AG08396 (cell line): ENCODE measurements around the gene SLC25A6.
"Not testable (repeated sequence)": the region's sequence is repeated elsewhere in the genome, so short reads cannot be mapped to it uniquely, and the experiment has no call there.

Experiments
- DNase-seq: peaks from one replicate; pipeline ENCODE4 v3.0.0; 2012; ENCODE audit warnings: low spot score, mixed read lengths

SLC25A6 gene

DNA sequence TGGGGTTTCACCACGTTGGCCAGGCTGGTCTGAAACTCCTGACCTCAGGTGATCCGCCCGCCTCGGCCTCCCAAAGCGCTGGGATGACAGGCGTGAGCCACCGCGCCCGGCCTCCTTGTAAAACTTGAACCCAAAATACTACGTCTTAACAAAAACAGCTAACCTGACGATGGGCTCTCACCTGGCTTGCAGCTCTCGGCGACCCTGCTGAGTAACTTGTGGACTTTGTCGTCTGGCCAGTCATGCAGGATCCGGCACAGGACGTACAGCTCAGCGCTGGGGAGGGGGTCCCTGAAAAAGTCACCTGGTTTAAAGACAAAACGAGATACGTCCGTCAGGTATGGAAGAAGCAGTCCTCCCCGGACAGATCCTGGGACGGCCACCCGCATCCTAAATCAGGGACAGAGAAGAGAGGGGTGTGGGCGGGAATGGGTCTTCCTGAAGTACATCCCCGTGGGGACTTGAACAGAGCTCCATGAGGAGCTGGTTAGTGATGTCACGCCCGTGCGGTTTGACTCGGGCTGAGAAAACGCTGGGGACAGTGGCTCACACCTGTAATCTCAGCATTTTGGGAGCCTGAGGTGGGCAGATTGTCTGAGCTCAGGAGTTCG, 20.7 kb upstream of the SLC25A6 start:
- no peak for DNase-seq

DNA sequence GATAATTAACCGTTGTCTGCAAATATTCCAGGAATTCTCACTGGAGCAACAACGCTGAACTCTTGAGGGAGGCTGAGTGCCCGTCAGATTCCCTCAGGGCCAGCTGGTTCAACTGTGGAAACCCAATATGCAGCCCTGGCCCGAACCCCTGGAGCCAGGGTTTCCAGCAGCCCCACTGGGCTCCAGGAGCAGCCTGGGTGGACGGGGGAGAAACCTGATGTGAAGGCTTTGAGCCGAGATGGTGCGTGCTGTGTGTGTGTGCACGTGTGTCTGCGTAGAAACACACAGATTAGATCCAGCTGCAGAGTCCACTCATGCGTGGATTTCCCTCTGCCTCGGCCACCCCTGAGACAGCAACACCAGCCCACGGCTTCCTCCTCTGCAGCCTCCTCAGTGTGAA, 19.4 kb upstream of the SLC25A6 start:
- no peak for DNase-seq

DNA sequence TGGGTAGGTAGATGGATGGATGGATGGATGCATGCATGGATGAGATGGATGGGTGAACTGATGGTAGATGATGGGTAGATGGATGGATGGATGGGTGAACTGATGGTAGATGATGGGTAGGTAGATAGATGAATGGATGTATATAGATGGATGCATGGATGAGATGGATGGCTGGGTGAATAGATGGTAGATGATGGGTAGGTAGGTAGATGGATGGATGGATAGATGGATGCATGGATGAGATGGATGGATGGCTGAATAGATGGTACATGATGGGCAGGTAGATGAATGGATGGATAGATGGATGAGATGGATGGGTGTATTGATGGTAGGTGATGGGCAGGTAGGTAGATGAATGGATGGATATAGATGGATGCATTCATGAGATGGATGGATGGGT, 15.1 kb upstream of the SLC25A6 start:
- DNase-seq, result no peak

DNA sequence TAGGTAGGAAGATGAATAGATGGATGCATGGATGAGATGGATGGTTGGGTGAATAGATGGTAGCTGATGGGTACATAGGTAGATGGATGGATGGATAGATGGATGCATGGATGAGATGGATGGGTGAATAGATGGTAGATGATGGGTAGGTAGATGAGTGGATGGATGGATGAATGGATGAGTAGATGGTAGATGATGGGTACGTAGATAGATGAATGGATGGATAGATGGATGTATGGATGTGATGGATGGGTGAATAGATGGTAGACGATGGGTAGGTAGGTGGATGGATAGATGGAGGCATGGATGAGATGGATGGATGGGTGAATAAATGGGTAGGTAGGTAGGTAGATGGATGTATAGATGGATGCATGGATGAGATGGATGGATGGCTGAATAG, 13.9 kb upstream of the SLC25A6 start:
- not testable (repeated sequence) for DNase-seq

DNA sequence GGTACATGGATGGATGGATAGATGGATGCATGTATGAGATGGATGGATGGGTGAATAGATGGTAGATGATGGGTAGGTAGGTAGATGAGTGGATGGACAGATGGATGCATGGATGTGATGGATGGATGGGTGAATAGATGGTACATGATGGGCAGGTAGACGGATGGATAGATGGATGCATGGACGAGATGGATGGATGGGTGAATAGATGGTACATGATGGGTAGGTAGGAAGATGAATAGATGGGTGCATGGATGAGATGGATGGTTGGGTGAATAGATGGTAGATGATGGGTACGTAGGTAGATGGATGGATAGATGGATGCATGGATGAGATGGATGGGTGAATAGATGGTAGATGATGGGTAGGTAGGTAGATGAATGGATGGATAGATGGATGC, 12.0 kb upstream of the SLC25A6 start:
- not testable (repeated sequence) for DNase-seq

DNA sequence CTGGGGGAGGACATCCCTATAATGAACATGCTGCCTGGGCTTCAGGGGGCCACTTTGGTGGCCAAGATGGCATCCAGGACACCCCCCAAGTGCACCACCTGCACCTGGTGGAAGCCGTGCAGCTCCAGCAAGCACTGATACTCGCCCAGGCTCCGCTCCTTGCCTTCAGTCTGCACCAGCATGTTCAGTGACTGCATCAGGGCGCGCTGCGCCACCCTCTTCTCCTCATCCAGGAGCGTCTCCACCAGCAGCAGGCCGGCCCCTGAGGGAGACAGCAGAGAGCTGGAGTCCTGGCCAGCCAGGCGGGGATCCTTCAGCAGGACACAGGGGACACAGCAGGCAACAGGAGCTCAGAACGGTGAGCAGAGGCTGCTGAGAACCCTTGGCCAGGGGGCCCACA, 11.3 kb upstream of the SLC25A6 start:
- DNase-seq, result no peak

DNA sequence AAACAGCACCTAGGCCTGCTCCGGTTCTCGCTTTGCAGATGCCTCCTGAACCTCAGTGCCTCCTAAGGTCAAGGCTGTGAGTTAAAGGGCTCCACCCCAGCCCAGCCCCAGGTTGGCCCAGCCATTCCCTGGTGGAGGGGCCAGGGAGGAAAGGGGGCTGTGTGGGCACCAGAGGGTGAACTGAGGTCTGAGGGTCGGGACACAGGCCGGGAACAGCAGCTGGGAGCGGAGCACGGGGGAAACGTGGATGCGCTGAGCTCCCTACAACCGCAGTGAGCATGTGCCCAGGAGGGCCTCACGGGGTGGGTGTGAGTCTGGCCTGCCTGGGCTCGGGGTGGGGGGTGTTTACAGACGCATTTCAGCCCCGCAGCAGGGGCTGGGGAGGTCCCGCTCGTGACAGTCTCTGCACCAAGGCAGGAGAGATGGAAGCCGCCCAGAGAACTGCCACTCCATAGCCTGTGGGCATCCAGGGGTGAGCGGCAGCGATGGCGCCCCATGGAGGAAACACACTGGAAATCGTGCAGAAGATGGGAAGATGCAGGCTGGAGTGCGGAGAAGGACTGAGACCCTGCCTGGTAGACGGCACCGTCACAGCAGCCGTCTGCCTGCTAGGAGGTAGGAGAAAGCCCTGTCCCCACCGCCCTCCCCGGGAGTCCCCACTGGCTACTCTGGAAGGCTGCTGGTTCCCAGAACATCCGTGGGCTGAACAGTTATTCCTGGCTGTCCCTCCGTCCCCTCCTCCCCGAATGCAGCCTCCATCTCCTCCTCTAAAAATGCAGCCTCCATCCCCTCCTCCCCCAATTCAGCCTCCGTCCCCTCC, 9.9 kb upstream of the SLC25A6 start:
- DNase-seq, result no peak

DNA sequence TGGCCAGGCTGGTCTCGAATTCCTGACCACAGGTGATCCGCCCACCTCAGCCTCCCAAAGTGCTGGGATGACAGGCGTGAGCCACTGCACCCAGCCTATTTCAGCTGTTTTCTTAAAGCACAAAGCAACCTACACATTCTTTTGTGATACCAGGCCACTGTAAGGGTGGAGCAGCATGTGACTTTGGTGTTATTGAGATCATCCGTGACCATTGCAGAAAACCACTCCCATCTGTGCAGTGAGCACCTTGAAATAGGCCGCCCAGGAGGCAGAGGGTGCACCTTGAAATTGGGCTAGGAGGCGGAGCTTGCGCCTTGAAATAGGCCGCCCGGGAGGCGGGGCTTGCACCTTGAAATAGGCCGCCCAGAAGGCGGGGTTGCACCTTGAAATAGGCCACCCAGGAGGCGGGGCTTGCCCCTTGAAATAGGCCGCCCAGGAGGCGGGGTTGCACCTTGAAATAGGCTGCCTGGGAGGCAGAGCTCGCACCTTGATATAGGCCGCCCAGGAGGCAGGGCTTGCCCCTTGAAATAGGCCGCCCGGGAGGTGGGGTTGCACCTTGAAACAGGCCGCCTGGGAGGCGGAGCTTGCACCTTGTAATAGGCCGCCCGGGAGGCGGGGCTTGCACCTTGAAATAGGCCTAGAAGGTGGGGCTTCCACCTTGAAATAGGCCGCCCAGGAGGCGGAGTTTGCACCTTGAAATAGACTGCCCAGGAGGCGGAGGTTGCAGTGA, 9.0 kb upstream of the SLC25A6 start:
- DNase-seq, result no peak

DNA sequence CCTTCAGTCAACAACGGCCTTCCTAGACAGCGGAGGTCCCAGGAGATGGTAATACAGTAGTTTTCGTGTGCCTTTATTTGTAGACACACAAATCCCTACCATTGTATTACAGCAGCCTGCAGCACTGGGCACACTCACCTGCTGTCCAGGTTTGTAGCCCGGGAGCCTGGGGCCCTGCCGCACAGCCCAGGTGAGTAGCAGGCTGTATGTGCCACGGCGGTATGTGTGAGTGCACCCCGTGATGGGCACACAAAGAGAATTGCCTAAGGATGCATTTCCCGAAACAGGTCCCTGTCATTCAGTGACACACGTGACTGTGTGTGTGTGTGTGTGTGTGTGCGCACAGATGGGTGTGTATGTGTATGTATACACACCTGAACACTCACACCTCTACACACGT, 8.1 kb upstream of the SLC25A6 start:
- DNase-seq, result no peak

DNA sequence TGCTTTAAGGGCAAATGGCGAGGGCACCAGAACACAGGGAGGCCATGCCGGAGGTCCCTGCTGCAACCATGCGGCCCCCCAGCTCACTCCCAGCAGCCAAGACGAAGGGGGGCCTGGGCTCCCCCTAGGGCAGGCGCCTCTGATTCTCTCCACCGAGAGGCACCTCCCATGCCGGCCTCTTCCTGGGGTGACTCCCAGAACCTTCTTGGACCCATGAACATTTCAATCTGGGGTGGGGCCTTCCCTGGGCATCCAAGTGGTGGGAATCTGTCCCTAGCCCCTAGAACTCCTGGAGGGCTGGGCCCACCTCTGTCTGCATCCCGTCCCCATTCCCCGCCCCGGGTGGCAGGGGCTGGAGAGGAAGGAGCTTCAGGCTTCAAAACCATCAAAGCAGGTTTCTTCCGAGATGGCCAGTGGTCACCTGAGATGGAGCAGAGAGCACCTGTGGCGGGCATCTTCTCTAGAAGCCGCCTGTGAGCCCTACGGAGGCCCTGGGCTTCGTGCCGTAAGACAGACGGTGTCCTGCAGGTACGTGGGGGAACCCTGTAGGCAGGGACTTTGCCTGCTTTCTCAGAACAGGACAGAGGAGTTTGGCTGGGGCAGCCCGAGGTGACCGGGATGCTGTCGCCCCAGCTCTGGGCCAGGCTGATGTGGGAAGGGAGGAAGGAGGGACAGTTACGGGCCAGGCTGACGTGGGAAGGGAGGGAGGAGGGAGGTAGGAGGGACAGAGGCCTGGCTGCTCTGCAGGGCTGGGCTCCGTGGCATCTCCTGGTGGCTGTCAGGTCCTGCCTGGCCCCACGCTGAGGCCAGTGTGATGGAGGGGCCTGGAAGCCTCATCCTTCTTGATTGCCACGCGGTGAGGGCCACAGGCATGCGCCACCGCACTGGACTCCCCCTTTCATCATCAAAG, 6.8 kb upstream of the SLC25A6 start:
- DNase-seq, result no peak

DNA sequence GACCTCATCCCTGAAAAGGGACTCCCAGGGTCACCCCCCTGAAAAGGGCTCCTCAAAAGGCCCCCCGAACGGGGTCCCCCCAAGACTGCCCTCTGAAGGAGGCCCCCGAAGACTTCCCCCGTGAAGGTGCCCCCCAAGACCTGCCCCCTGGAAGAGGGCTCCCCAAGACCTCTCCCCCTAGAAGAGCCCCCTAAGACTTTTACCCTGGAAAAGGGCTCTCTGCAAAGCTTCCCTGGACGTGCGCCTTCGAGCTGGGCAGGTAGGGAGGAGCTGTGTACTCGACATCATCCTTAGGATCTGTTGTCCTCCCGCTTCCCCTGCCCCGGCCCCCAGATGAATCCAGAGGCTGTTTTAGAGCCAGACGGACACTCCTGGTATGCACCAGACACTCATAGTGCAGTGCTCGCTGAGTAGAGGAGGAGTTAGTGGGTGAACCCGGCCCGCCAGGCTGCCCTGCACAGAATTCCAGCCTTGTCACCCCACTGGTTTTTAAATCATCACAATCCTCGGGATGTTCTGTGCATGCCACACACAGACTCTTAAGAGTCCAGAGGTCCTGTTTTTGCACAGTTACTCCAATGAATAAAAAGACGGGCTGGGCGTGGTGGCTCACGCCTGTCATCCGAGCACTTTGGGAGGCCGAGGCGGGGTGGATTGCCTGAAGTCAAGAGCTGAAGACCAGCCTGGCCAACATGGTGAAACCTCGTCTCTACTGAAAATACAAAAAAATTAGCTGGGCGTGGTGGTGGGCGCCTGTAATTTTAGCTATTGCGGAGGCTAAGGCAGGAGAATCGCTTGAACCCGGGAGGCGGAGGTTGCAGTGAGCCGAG, 5.7 kb upstream of the SLC25A6 start:
- DNase-seq, result no peak

DNA sequence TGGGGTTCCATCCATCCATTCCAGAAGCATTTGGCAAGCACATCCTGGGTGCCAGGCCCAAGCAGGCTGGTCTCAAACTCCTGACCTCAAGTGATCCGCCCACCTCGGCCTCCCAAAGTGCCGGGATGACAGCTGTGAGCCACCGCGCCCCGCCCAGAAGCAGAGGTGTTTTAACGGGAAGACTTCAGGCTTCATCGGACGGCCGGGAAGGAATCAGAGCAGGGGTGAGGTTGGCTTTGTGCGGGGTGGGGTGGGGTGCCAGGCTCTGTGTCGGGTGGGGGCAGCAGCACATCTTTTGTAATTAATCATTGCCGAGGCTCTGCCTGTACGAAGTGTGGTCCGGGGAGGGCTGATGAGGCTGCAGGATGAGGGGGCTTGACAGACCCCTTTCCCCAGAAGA, 5.1 kb upstream of the SLC25A6 start:
- no peak for DNase-seq

DNA sequence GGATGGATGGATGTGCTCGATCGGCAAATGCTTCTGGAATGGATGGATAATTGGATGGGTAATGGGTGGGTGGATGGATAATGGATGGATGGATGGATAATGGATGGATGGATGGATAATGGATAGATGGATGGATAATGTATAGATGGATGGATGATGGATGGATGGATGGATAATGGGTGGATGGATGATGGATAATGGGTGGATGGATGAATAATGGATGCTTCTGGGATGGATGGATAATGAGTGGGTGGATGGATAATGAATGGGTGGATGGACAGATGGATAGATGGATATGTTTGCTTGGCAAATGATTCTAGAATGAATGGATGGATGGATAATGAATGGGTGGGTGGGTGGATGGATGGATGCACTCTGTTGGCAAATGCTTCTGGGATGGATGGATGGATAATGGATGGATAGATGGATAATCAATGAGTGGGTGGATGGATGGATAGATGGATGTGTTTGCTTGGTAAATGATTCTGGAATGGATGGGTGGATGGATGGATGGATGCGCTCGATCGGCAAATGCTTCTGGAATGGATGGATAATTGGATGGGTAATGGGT, 3.8 kb upstream of the SLC25A6 start:
- no peak for DNase-seq

DNA sequence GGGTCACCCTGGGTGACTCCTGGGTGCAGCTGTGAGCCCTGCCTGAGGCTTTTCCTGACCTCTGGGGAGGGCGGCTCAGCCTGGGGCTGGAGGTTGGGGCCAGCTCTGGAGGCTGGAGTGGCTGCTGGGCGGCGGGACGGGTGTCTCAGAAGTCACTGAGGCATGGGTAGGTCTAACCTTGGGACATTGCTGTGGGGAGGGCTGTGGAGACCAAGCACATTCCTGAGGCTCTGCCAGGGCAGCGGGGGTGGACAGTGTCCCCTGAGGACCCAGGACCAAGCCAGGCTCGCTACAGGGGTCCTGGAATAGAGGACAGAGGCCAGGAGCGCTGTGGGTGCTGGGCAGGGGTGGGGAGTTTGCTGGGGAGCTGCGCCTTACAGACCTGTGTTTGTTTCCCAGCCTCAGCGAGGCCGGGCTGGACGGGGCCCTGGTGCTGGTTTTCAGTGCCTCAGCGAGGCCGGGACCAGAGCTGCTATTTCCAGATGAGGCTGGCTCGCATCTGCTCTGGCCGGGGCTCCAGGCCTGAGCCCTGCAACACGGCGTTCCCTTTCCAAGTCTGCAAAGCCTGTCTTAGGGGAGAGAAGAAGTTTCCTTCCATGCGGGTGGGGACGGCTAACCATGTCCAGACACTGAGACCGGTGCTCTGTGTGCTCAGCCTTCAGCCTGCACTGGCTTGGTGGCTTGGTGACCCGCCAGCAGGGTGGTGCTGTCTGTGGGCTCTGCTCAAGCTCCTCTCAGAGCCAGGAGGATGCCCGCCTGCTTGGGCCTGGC, 3.0 kb upstream of the SLC25A6 start:
- no peak for DNase-seq

DNA sequence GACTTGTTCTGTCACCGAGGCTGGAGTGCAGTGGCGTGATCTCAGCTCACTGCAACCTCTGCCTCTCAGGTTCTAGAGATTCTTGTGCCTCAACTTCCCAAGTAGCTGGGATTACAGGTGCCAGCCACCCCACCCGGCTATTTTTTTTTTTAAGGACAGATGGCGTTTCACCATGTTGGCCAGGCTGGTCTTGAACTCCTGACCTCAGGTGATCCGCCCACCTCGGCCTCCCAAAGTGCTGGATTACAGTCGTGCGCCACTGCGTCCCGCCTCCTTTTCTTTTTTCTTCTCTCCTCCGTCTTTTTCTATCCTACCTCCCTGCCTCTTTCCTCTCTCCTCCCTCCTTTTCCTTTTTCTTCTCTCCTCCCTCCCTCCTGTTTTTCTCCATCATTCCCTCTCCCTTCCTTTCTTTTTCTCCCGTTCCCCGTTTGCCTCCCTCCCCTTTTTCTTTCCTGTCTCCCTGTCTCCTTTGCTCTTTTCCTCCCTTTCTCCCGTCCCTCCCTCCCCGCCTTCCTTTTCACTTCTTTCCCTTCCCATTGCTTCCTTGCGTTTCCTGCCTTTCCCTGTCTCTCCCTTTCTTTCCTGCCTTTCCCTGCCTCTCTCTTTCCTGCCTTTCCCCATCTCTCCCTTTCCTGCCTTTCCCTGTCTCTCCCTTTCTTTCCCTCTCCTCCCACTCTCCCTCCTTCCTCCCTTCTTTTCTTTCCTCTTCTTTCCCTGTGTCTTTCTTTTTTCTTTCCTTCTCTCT, 2.1 kb upstream of the SLC25A6 start:
- no peak for DNase-seq

DNA sequence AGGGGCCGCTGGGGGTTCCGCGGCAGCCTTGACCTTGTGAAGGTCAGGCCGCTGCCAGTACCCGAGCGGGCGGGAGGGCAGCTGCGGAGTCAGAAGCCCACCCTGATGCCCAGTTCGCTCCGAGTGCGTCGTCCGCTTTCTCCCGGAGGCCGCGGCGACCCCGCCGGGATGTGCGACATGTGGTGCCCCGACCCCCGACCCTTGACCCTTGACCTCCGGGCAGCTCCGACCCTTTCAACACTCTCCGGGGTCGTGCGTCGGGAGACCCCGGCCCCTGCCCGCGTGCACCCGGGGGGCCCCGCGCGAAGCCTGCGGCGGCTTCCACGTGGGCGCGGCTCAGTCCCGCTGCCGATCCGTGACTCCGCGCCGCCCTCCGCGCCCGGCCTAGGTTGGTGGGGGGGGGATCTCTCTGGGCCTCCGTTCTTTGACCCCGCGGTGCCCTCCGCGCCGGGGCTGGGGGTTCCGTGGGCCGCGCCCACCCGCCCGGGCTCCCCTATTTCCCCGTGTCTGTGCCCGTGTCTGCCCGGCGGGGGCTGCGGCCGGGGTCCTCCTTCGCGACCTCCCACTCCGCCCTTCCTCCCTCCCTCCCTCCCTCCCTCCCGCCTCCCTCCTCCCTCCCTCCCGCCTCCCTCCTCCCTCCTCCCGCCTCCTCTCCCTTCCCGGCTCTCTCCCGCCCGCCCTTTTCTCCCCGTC, 609 bp upstream of the SLC25A6 start:
- peak; percentile 73 for DNase-seq

DNA sequence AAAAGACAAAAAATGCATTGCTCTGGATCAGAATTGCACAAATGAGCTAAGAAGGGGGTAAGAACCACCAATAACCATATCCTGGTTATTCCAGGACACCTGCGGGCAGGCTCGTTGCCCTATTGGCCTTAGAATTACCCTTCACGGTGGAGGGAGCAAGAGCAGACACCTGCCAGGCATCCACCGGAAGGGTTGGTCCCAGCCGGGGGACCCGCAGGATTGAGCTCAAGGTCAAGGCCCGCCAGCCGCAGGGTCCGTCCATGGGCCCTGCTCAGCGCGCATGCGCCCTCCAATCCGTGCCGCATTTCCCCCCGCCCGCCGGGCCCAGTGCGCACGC, 575 bp downstream of the SLC25A6 start:
- DNase-seq, result peak; percentile 99

DNA sequence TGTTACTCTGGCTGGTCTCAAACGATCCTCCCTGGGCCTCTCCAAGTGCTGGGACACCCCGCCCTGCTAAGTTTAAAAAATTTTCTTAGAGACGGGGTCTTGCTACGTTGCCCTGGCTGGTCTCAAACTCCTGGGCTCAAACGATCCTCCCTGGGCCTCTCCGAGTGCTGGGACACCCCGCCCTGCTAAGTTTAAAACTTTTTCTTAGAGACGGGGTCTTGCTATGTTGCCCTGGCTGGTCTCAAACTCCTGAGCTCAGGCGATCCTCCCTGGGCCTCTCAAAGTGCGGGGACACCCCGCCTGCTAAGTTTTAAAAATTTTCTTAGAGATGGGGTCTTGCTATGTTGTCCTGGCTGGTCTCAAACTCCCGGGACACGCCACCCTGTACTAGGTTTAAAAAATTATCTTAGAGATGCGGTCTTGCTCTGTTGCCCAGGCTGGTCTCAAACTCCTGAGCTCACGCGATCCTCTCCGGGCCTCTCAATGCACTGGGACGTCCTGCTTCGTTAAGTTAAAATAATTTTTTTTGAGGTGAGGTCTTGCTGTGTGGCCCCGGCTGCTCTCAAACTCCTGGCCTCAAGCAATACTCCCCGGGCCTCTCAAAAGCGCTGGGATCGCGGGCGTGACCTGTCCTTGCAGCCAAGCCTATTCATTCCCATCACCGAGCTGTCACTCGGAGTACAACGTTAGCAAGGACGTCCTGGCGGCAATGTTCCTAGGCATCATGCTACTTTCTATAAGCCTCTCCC, 1.1 kb downstream of the SLC25A6 start:
- DNase-seq, result no peak
